Mesenchymal stem cell (in vitro differentiated cells and primary cell): ENCODE data around the gene IRF2BP1. TPM values are rescaled to one million over a fixed set of nuclear protein-coding genes. Genes with fewer than 3 reads are reported as not detected.

ENCODE experiments used
- DNase-seq: peaks from one replicate; pipeline ENCODE4 v3.0.0-alpha.2; 2013
- H2AFZ ChIP-seq: one replicate; pipeline ENCODE4 v1.6.1; 2013; ENCODE audit warnings: low read depth, mild to moderate bottlenecking, control low read depth, inconsistent platforms, low read length, moderate library complexity
- H2AK5ac ChIP-seq: 2 replicates; pipeline ENCODE4 v1.6.1; 2013; ENCODE audit warnings: low read length, moderate library complexity, mild to moderate bottlenecking, inconsistent platforms; ENCODE audit not compliant: severe bottlenecking
- H2BK120ac ChIP-seq: one replicate; pipeline ENCODE4 v1.6.1; 2013; ENCODE audit warnings: low read depth, mild to moderate bottlenecking, inconsistent platforms, low read length, moderate library complexity
- H2BK12ac ChIP-seq, 2 experiments: one replicate each; pipeline ENCODE4 v1.6.1; 2013; ENCODE audit warnings: inconsistent platforms in 2 of 2, low read length in 2 of 2, mild to moderate bottlenecking in 2 of 2, moderate library complexity in 2 of 2, control low read depth in 1 of 2
- H2BK15ac ChIP-seq: one replicate; pipeline ENCODE4 v1.6.1; 2013; ENCODE audit warnings: mild to moderate bottlenecking, low read depth, inconsistent platforms; ENCODE audit not compliant: poor library complexity, severe bottlenecking
- H2BK5ac ChIP-seq: 2 replicates; pipeline ENCODE4 v1.6.1; 2013; ENCODE audit warnings: low read depth, mild to moderate bottlenecking, low read length, control low read depth, inconsistent platforms; ENCODE audit not compliant: poor library complexity, severe bottlenecking
- H3K14ac ChIP-seq, 2 experiments: one replicate each; pipeline ENCODE4 v1.6.1; 2013; ENCODE audit warnings: inconsistent platforms in 2 of 2, low read length in 2 of 2, control low read depth in 1 of 2, mild to moderate bottlenecking in 1 of 2, moderate library complexity in 1 of 2
- H3K18ac ChIP-seq, 2 experiments: one replicate each; pipeline ENCODE4 v1.6.1; 2013; ENCODE audit warnings: inconsistent platforms in 2 of 2, low read length in 2 of 2, control low read depth in 1 of 2, low read depth in 1 of 2, mild to moderate bottlenecking in 1 of 2
- H3K23ac ChIP-seq, 2 experiments: one replicate each; pipeline ENCODE4 v1.6.1; 2013; ENCODE audit warnings: inconsistent platforms in 2 of 2, low read length in 2 of 2, mild to moderate bottlenecking in 2 of 2, moderate library complexity in 2 of 2, control low read depth in 1 of 2
- H3K27ac ChIP-seq: 2 replicates; pipeline ENCODE4 v1.5.1; 2013; ENCODE audit warnings: mild to moderate bottlenecking, moderate library complexity, low read length, control low read depth, inconsistent platforms; ENCODE audit not compliant: poor library complexity, severe bottlenecking
- H3K27me3 ChIP-seq, 2 experiments: 2 replicates each; pipeline versions ENCODE4 v1.6.1 to v1.7.0; 2013; ENCODE audit warnings: low read length in 2 of 2, mild to moderate bottlenecking in 2 of 2, moderate library complexity in 2 of 2, control low read depth in 1 of 2, inconsistent platforms in 1 of 2; ENCODE audit not compliant: control insufficient read depth in 1 of 2, insufficient read depth in 1 of 2
- H3K36me3 ChIP-seq, 2 experiments: 2 replicates each; pipeline versions ENCODE4 v1.6.1 to v1.7.0; 2013; ENCODE audit warnings: low read length in 2 of 2, control low read depth in 1 of 2, inconsistent platforms in 1 of 2, low read depth in 1 of 2, mild to moderate bottlenecking in 1 of 2; ENCODE audit not compliant: insufficient read depth in 2 of 2, control insufficient read depth in 1 of 2
- H3K4ac ChIP-seq, 2 experiments: one replicate each; pipeline ENCODE4 v1.6.1; 2013; ENCODE audit warnings: inconsistent platforms in 2 of 2, low read length in 2 of 2, mild to moderate bottlenecking in 2 of 2, moderate library complexity in 2 of 2, control low read depth in 1 of 2, low read depth in 1 of 2
- H3K4me1 ChIP-seq: 2 replicates; pipeline ENCODE4 v1.6.1; 2013; ENCODE audit warnings: low read depth, low read length, control low read depth; ENCODE audit not compliant: control insufficient read depth, insufficient read depth
- H3K4me2 ChIP-seq: 2 replicates; pipeline ENCODE4 v1.6.1; 2013; ENCODE audit warnings: low read length, mild to moderate bottlenecking, inconsistent platforms; ENCODE audit not compliant: poor library complexity, severe bottlenecking
- H3K4me3 ChIP-seq, 2 experiments: 2 replicates each; pipeline versions ENCODE4 v1.5.1 to v1.7.0; 2013; ENCODE audit warnings: low read length in 2 of 2, mild to moderate bottlenecking in 2 of 2, control low read depth in 1 of 2, low read depth in 1 of 2; ENCODE audit not compliant: insufficient read depth in 1 of 2
- H3K79me1 ChIP-seq: replicated peaks from 2 replicates; pipeline ENCODE4 v1.6.1; 2013; ENCODE audit warnings: mild to moderate bottlenecking, control low read depth, low read length, inconsistent platforms; ENCODE audit not compliant: poor library complexity, severe bottlenecking
- H3K9ac ChIP-seq: 2 replicates; pipeline ENCODE4 v1.7.0; 2013; ENCODE audit warnings: mild to moderate bottlenecking, low read length, moderate library complexity
- H3K9me3 ChIP-seq: 2 replicates; pipeline ENCODE4 v1.7.0; 2013; ENCODE audit warnings: mild to moderate bottlenecking, low read length; ENCODE audit not compliant: control insufficient read depth
- H4K8ac ChIP-seq: one replicate; pipeline ENCODE4 v1.6.1; 2013; ENCODE audit warnings: inconsistent platforms, mild to moderate bottlenecking, low read length, moderate library complexity
- H4K91ac ChIP-seq: one replicate; pipeline ENCODE4 v1.6.1; 2013; ENCODE audit warnings: mild to moderate bottlenecking, low read length, inconsistent platforms
- WGBS: methylation state at CpG from one replicate; pipeline ENCODE4 v1.1.7; 2013; ENCODE audit warnings: mixed read lengths; 5-methylcytosine and 5-hydroxymethylcytosine counted together
- polyA plus RNA-seq, 2 experiments: library from polyadenylated mRNA; stranded (reverse); fragments of 200-250 nt; gene quantifications; one replicate each; pipeline ENCODE4 v1.2.3, GENCODE V29; 2013

IRF2BP1 gene, protein sequence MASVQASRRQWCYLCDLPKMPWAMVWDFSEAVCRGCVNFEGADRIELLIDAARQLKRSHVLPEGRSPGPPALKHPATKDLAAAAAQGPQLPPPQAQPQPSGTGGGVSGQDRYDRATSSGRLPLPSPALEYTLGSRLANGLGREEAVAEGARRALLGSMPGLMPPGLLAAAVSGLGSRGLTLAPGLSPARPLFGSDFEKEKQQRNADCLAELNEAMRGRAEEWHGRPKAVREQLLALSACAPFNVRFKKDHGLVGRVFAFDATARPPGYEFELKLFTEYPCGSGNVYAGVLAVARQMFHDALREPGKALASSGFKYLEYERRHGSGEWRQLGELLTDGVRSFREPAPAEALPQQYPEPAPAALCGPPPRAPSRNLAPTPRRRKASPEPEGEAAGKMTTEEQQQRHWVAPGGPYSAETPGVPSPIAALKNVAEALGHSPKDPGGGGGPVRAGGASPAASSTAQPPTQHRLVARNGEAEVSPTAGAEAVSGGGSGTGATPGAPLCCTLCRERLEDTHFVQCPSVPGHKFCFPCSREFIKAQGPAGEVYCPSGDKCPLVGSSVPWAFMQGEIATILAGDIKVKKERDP
- 8.0 TPM for polyA plus RNA-seq (2013, experiment 1 of 2)
- 8.2 TPM for polyA plus RNA-seq (2013, experiment 2 of 2)

DNA sequence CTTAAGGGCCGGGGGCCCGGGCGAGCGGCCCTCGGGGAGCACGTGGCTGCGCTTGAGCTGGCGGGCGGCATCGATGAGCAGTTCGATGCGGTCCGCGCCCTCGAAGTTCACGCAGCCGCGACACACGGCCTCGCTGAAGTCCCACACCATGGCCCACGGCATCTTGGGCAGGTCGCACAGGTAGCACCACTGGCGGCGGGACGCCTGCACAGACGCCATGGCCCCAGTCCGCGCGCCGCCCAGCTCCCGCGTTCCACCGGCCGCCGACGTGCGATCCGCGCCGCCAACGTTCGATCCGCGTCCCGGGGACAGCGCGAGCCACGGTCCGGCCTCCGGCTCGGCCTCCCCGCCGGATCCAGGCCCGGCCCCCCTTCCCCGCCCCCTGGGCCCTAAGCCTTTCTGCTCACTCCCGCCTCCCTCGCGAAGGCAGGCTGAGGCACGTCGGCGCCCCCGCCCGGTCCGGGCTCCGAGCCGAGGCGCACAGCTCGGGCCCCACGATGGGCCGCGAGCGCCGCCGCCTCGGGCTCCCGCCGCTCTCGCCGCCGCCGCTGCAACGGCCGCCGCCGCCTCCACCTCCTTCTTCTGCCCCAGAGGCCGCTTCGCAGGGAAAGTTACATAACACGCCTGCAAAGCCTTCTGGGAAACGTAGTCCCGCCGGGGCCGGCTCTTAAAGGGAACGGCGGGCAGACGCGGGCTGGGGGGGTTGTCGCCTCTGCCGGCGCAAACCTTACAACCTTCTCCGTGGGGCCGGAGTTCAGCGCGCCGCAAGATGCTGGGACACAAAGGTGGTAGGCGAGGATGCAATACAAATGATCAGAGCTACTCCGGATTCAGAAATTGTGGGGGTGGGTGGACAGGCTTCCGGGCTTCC, at the start of gene IRF2BP1:
TSS of gene IRF2BP1 (minus strand) at position 586 of the 871 bp plus-strand sequence. CDS start at position 219, 367 bp downstream.
- Histone ChIP-seq H2BK12ac (peak within 1 kb of the TSS; percentile 70 to 92), H3K4me3 (peak within 1 kb of the TSS; percentile 80 to 88), H2BK15ac (peak within 1 kb of the TSS; percentile 44), H2AFZ (peak within 1 kb of the TSS; percentile 62), H3K4me1 (peaks cover 41% of the 10 kb centered on the region), H3K79me1 (peaks cover 16% of the 10 kb centered on the region), H3K27ac (peak within 1 kb of the TSS; percentile 94), H2BK5ac (peak within 1 kb of the TSS; percentile 61), H2BK120ac (peak within 1 kb of the TSS; percentile 54), H3K9me3 (no peaks in the 10 kb centered on the region), H3K4me2 (peak within 1 kb of the TSS; percentile 80), H3K14ac (peak within 1 kb of the TSS; percentile 15 to 91), H4K8ac (peak within 1 kb of the TSS; percentile 78), H4K91ac (peak within 1 kb of the TSS; percentile 76), H3K4ac (peak within 1 kb of the TSS; percentile 46 to 85), H2AK5ac (no peak within 1 kb of the TSS), H3K27me3 (no peaks in the 10 kb centered on the region), H3K36me3 (peaks cover 14 to 29% of the 10 kb centered on the region in 2 experiments), H3K18ac (peak within 1 kb of the TSS; percentile 93 to 95), H3K9ac (peak within 1 kb of the TSS; percentile 99), H3K23ac (peak within 1 kb of the TSS in 1 of 2 experiments; percentile 90)
- under 1% methylated on average over 67 of the region's 107 CpGs for WGBS
- DNase-seq: peak; percentile 97

DNA sequence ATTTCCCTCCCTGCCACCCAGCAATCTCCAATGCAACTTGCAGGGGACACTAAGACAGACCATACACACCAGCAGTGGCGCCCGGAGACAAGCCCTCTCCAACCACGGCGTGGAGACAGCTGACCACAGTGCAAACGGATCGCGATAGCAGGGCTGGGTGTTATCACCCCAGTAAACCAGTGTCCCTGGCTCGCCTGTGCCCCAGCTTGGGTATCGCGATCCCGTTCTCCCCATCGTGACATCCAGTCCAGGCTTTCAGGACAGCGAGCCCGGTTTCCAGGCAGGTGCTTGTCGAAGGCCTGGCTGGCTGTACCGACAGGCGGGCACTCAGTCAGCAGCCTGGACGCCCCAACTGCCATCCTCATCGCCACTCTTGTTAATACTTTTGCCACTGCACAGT, 49.3 kb upstream of the IRF2BP1 start:
- Histone ChIP-seq H2BK12ac (no peak overlapping the region), H4K8ac (no peak overlapping the region), H2AFZ (no peak overlapping the region), H3K4ac (no peak overlapping the region), H3K79me1 (no peaks in the 10 kb centered on the region), H3K4me1 (no peaks in the 10 kb centered on the region), H3K18ac (no peak overlapping the region), H2BK120ac (no peak overlapping the region), H3K4me3 (no peak overlapping the region), H2BK15ac (no peak overlapping the region), H3K27ac (no peak overlapping the region), H3K9me3 (peaks cover 2% of the 10 kb centered on the region), H3K36me3 (no peaks in the 10 kb centered on the region), H2AK5ac (no peak overlapping the region), H3K23ac (no peak overlapping the region), H3K9ac (no peak overlapping the region), H3K4me2 (no peak overlapping the region), H2BK5ac (no peak overlapping the region), H4K91ac (no peak overlapping the region), H3K27me3 (peaks cover 45 to 68% of the 10 kb centered on the region in 2 experiments), H3K14ac (no peak overlapping the region)
- DNase-seq: no peak
- WGBS: 80% methylated on average over 18 of the region's 19 CpGs

DNA sequence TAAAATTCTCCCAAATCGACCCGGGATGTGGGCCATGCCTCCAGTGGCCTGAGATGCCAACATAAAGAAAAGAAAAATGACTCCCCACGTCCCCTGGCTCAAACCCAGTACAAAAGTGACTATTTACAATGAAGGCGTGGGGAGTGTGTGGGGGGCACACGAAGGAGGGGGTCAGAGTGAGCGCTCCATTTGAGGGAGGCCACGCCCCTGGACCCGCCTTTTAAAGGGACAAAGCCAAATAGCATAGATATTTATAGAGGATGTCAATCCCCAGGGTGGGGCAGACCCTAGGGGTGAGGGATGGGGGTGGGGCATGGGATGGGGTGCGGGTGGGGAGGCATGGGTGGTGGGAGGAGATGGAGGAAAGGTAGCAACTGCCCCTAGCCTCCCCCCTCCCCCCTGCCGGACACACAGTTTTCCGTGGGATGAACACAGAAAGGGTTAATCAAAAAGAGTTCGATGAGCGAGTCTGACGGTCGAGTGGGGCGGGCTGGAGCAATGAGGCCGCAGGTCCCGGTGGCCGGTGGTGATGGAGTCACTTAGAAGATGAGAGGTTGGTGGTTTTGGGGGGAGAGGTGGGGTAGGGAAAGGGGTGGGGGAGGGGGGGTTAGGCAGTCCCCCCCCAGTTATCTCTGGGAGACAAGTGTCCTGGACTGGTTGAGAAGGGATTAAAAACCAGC, 48.8 kb upstream of the IRF2BP1 start:
- Histone ChIP-seq H2AK5ac (no peak overlapping the region), H2BK120ac (no peak overlapping the region), H3K9me3 (peaks cover 2% of the 10 kb centered on the region), H3K4me2 (no peak overlapping the region), H3K27ac (no peak overlapping the region), H4K8ac (no peak overlapping the region), H4K91ac (no peak overlapping the region), H3K4me3 (no peak overlapping the region), H3K36me3 (no peaks in the 10 kb centered on the region), H3K4me1 (no peaks in the 10 kb centered on the region), H3K14ac (no peak overlapping the region), H2BK12ac (no peak overlapping the region), H2AFZ (no peak overlapping the region), H3K27me3 (peaks cover 45 to 67% of the 10 kb centered on the region in 2 experiments), H2BK5ac (no peak overlapping the region), H3K4ac (no peak overlapping the region), H3K9ac (no peak overlapping the region), H3K79me1 (no peaks in the 10 kb centered on the region), H3K18ac (no peak overlapping the region), H2BK15ac (no peak overlapping the region), H3K23ac (no peak overlapping the region)
- no peak for DNase-seq
- WGBS: 36% methylated on average over 15 of the region's 19 CpGs
